Globus pallidus (tissue), 1 donor: ENCODE measurements around the gene GJB4.
"Not testable (repeated sequence)": the region's sequence is repeated elsewhere in the genome, so short reads cannot be mapped to it uniquely, and the experiment has no call there.

Experiments
- DNase-seq: peaks from one replicate; pipeline ENCODE4 v3.0.0-alpha.2; 2015; ENCODE audit warnings: low spot score

Gene GJB4

DNA sequence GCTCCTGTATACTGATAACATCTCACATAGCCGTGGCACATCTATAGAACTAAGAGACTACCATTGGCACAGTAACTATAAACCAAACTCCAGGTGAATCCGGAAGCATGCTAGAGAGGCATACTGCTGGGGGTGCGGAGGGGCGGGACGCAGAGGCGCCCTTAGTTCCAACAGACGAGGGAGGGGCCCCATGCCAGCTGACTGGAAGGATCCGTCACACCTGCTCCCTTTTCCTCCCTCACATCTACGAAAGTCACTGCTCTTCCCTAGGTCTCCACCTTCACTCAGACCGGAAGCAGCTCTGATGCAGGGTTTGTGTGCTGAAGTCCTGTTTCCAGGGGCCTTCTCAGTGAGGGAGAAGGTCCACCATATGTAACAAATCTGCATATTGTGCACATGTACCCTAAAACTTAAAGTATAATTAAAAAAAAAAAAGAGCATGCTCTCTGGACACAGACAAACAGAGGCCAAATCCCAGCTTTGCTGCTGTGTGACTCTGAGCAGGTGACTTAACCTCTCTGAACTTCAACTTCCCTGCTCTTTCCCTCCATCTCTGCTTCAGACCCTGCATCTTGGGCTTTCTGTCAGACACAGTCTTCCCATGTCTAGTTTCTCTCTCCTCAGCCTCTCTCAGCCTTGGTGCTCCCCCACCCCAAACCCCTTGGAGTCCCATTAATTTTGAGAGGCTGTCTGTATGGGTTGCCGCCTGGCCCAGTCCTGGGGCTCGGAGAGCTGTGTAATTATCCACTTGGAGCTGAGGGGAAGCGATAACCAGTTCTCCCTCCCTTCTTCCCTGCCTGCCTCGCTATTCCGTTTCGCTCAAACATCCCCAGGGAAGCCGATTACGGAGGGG is 12.5 kb upstream of the GJB4 start:
- no peak for DNase-seq

- DNase-seq: no peak
These were observed 11.9 kb upstream of the GJB4 start for GRCh38 chr1:34747638-34747941.

- no peak for DNase-seq
These were observed 9.5 kb upstream of the GJB4 start for GRCh38 chr1:34749992-34750391.

DNA sequence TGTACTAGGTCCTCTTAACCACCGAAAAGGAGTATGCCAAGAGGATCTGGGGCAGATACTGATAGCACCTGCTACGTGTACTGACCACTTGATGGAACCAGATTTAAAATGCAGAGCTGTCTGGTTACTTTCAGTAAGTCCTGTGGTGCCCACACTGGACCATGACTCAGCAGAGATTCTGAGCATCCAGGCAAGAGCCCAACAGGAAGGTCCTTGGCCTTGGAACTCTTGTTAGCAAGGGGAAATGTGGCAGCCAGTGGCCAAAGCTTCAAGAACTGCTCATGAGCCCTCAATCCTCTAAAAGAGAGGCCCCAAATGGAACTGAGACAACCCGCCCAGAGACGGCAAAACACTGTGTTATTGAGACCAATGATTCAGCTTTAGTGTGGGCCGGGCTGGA is 8.9 kb upstream of the GJB4 start:
- DNase-seq: no peak

- no peak for DNase-seq
These were observed 6.4 kb upstream of the GJB4 start for GRCh38 chr1:34753163-34753562.

- DNase-seq: no peak
These were observed 4.4 kb upstream of the GJB4 start, which contains the start of gene GJB5 for GRCh38 chr1:34754964-34755637. Gene GJB5 (plus strand): TSS chr1:34755047. CDS start chr1:34757331, 2,284 bp downstream.

GRCh38 chr1:34755961-34756360 is 3.6 kb upstream of the GJB4 start:
- DNase-seq: no peak

GRCh38 chr1:34757386-34757785 is 2.2 kb upstream of the GJB4 start:
- DNase-seq: no peak

DNA sequence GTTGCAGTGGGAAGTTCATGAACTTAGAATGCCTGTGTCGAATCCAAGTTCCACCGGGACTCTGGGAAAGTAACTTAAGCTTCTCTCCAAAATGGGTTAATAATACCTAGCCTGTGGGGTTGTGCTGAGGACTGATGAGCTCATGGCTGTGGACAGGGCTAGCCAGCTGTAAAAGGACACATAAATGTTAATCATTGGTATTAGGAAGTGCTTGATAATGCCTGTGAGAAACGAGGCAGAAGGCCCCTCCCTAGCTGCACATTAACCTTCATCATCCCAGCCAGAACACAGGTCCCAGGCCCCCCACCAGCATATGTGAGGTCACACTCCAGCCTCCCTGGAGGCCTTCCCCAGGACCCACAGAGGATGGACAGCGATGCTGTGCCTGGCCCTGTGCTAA is 789 bp upstream of the GJB4 start:
- DNase-seq: no peak

- no peak for DNase-seq
These were observed 1.7 kb downstream of the GJB4 start for GRCh38 chr1:34761176-34761761.

DNA sequence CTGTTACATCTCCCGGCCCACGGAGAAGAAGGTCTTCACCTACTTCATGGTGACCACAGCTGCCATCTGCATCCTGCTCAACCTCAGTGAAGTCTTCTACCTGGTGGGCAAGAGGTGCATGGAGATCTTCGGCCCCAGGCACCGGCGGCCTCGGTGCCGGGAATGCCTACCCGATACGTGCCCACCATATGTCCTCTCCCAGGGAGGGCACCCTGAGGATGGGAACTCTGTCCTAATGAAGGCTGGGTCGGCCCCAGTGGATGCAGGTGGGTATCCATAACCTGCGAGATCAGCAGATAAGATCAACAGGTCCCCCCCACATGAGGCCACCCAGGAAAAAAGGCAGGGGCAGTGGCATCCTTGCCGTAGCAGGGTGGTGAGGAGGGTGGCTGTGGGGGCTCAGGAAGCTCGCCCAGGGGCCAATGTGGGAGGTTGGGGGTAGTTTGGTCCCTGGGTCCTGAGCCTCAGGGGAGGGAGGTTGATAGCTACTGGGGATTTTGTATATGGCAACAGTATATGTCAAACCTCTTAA is 2.3 kb downstream of the GJB4 start:
- no peak for DNase-seq

GRCh38 chr1:34762474-34763141 is 3.1 kb downstream of the GJB4 start:
- no peak for DNase-seq

DNA sequence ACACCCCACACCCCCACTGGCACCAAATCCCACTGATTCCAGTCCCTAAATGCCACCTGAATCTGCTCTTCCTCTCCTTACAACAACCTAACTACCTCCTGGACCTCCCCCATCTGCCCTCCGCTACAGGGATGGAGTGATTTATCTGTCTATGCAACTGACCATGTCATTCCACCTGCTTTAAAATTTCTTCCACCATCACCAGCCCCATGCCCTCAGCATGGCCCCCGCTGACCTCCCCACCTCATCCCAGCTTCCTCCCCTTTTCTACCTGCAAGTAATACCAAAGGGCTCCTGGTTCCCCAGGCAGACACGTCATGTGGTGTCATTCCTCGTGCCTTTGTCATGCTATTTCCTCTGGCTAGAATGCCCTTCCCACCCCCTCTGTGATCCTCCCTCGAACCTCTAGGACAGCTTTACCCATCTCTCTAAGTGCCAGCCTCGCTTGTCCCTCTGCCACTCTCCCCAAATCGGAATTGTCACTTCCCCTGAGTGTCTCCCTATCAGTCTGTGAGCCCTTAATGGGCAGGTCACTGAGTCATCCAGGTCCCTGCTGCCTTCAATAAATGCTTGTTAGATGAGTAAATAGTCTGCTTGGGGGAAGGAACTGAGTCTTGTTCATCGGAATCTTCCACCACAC is 3.7 kb downstream of the GJB4 start:
- no peak for DNase-seq

DNA sequence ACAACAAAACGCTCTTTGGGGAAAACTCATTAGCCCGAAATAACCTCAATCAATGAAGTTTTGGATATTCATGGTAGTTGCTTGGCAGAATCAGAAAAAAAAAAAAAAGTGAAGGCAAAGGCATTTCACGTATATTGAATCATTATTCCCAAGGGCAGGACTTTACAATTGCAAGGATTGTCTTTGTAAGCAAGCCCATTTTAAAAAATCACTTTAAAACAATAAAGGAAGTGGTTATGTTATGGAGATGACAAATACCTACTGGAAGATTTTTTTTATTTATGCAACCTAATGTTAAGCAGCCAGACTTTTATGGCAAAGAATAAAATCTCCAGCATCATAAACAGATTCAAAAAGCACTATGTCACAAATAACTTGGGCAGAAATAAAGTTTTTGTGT is 9.3 kb downstream of the GJB4 start:
- no peak for DNase-seq

- no peak for DNase-seq
These were observed 11.5 kb downstream of the GJB4 start for GRCh38 chr1:34770891-34771504.

DNA sequence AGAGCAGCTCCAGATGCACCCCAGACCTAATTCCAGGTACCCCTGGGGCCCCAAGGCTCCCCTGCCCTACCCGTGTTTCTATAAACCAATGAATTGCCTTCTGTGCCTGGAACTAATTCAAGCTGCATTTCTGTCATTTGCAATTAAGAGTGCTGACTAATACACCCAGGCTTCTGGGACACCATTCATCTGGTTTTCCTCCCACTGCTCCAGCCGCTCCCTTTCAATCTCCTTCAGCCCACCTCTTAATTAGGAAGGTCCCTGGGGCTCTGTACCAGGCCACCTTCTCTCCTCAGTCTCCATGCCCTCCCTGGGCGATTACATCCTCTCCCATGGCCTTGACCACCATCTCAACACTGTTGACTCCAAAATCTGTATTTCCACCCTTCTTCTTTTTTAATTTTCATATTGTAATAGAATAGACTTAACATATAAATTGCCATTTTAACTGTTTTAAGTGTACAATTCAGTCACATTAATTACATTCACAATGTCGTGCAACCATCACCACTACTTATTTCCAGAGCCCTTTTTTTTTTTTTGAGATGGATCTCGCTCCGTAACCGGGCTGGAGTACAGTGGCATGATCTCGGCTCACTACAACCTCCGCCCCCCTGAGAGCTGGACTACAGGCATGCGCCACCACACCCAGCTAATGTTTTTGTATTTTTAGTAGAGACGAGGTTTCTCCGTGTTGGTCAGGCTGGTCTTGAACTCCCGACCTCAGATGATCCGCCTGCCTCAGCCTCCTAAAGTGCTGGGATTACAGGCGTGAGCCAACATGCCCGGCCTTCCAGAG is 12.2 kb downstream of the GJB4 start:
- DNase-seq: no peak

- DNase-seq: not testable (repeated sequence)
These were observed 13.6 kb downstream of the GJB4 start for GRCh38 chr1:34773114-34773513.

DNA sequence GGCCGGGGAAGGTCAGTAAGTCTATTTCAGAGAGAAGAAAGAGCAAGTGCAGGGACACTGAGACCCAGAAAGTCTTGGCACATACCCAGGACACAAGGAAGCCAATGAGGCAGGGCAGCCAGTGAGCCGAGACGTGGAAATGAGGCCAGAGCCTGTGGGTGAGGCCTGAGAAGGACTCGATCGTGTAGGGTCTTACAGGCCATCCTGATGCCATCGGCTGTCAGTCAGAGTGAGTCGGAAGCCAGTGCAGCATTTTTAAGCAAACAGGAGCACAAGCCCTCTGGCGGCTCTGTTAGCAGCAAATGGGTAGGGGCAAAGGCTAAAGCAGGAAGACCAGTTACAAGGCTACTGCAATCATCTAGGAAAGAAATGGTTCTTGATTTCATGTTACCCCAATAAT is 15.4 kb downstream of the GJB4 start:
- no peak for DNase-seq

GRCh38 chr1:34776911-34777310 is 17.4 kb downstream of the GJB4 start:
- DNase-seq: no peak

DNA sequence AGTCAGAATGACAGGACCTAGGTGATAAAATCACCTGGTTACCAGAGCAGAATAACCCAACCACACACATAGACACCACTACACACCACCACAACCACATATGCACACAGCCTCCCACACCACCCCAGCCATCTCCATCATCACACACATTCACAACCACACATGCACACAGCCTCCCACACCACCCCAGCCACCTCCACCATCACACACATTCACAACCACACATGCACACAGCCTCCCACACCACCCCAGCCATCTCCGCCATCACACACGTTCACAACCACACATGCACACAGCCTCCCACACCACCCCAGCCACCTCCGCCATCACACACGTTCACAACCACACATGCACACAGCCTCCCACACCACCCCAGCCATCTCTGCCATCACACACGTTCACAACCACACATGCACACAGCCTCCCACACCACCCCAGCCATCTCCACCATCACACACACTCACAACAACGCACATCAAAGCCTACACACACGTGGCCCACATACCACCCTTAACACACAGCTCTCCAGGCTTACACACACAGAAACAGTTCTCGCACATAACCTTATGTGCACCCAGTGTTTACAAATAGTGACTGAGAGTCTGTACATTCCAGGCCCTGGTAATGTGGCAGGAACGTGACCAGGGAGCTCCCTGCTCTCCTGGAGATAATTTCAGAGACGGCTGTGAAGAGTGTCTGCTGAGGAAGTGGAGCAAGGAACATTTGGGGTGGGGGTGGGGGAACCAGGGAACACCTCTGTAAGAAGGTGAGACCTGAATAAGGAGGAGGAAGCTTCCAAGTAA is 18.2 kb downstream of the GJB4 start:
- DNase-seq: no peak
